RWPE1 (cell line): ENCODE data around the gene GFOD1.

Experiments used
- CTCF ChIA-PET: fragments of 350-600 bp; sonication (Branson Sonifier 250); formaldehyde crosslinking; extraction: SDS; loops from one replicate; lab custom pipeline; 2021; lab: Yijun Ruan, JAX
- POLR2A ChIA-PET: fragments of 400-600 bp; formaldehyde crosslinking; extraction: SDS; loops from one replicate; lab custom pipeline; 2020; ENCODE audit warnings: antibody characterized with exemption; ENCODE audit not compliant: low non-redundant PET; lab: Yijun Ruan, JAX
- DNase-seq: peaks from one replicate; pipeline ENCODE4 v3.0.0; 2012; ENCODE audit warnings: low spot score
- H3K27ac ChIP-seq: fragments of 450-650 bp; 2 replicates; pipeline ENCODE4 v1.5.1; 2017
- CTCF ChIP-seq: fragments of 450-650 bp; conservative IDR thresholded peaks from 2 replicates; pipeline ENCODE4 v1.5.1; 2017; ENCODE audit warnings: low read depth, mild to moderate bottlenecking

GFOD1 gene

GRCh38 chr6:13494137-13494536 lies 6.7 kb upstream of the GFOD1 start:
- no peak for DNase-seq
- POLR2A ChIA-PET: no interaction called here
- CTCF ChIA-PET: interaction anchor here (0.6 kb wide), 1 partner anchor 136 kb away, joined by 3 read pairs; no protein-coding TSS in a partner anchor
- no peak for TF ChIP-seq CTCF
- no peak overlapping the region for H3K27ac ChIP-seq

- CTCF ChIA-PET: no interaction called here
- no peak for TF ChIP-seq CTCF
- no peak for DNase-seq
- H3K27ac ChIP-seq: no peak overlapping the region
- POLR2A ChIA-PET: no interaction called here
Observed at GRCh38 chr6:13493147-13493546, 5.7 kb upstream of the GFOD1 start.

GRCh38 chr6:13492357-13492756 lies 5.0 kb upstream of the GFOD1 start:
- H3K27ac ChIP-seq: no peak overlapping the region
- ChIA-PET CTCF (interaction anchor here (0.6 kb wide), 1 partner anchor 24 kb away, joined by 3 read pairs; no protein-coding TSS in a partner anchor), POLR2A (no interaction called here)
- no peak for TF ChIP-seq CTCF
- DNase-seq: no peak

GRCh38 chr6:13491538-13491937 lies 4.1 kb upstream of the GFOD1 start:
- ChIA-PET POLR2A (no interaction called here), CTCF (no interaction called here)
- no peak for TF ChIP-seq CTCF
- DNase-seq: no peak
- no peak overlapping the region for H3K27ac ChIP-seq

GRCh38 chr6:13490402-13490801 lies 3.0 kb upstream of the GFOD1 start:
- ChIA-PET CTCF (no interaction called here), POLR2A (no interaction called here)
- no peak overlapping the region for H3K27ac ChIP-seq
- TF ChIP-seq CTCF: no peak
- no peak for DNase-seq

- no peak for DNase-seq
- POLR2A ChIA-PET: no interaction called here
- no peak overlapping the region; the same call in 1 of the 2 replicates for H3K27ac ChIP-seq
- CTCF ChIA-PET: interaction anchor here (0.7 kb wide), 1 partner anchor 86 kb away, joined by 4 read pairs; no protein-coding TSS in a partner anchor
- TF ChIP-seq CTCF: no peak
Observed at GRCh38 chr6:13488896-13489237, 1.5 kb upstream of the GFOD1 start.
